GM18502 (cell line): Measurements from ENCODE around the gene SETBP1.

Experiments
- ATAC-seq: cut with Tn5 transposase; IDR thresholded peaks from one replicate; pipeline ENCODE4 v1.9.1; 2021; ENCODE audit warnings: mild to moderate bottlenecking; ENCODE audit not compliant: unreplicated experiment, poor library complexity

Gene SETBP1

DNA sequence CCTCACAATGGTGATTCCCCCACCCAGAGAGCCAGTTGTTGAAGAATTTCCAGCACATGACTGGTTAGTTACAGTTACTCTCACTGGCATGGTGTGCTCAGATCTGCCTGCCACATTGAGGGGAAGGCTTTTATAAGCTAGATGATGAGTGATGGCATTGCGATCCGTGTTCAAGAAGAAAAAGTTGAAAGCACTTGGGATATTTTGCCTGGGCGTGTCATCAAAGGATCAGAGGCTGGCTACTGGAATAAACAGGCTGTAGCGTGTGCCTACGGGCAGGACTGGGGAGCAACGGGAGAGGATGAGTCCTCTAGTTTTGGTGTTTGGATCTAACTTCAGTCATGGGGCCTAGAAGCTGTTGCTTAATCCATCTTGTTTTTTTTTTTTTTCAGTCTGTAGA, 175.0 kb downstream of the SETBP1 start:
- no peak for ATAC-seq

GRCh38 chr18:44856157-44856556, 175.5 kb downstream of the SETBP1 start:
- ATAC-seq = no peak

DNA sequence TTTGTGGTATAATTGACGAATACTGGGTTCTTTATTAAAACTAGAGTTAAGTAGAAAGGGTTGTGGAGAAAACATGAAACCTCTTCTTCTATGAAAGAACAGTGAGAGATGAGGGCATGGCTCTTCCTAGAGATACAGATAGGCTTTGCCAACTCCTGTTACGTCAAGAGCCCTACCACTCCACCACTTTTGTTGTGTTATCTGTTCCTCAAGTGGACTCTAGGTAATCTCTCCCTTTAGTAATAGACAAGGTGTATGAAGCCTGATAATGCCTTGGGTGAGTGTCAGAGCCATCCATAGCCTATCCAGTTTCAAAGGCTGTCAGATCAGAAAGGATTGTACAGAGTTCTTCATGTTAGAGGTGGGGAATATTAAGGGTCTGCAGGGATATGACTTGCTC, 176.4 kb downstream of the SETBP1 start:
- no peak for ATAC-seq

GRCh38 chr18:44857744-44858491, 177.2 kb downstream of the SETBP1 start:
- no peak for ATAC-seq

GRCh38 chr18:44859263-44859662, 178.6 kb downstream of the SETBP1 start:
- ATAC-seq = no peak

DNA sequence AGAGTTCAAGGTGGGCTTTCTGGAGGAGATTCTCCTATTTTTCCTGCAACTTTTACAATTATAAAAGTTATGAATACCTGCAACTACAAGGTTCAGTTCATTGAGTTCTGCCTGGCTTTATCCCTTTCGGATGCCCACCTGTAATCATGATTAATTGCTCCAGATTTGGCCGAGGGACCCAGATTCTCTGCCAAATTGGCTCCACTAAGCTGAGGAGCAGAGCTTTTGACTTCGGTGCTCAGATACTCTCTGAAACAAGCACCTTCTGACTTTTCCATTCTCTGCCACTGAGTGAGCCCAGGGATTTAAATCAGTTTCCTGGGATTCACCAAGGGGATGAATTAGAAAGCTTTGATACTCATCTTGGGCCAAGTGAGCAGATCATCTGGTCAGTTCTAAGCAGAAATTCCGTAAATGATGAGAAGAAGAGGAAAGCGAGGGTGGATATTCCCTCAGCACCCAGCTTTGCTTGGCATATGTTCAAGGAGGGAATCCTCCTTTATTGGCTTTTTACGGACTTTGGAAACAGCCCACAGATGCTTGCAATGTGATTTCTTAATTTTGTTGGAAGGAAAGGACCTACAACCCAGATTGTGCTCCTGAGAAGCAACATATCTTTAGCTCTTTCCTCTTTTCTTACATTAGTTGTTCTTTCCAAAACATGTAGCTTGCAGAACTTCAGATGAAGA, 179.2 kb downstream of the SETBP1 start:
- ATAC-seq = no peak

DNA sequence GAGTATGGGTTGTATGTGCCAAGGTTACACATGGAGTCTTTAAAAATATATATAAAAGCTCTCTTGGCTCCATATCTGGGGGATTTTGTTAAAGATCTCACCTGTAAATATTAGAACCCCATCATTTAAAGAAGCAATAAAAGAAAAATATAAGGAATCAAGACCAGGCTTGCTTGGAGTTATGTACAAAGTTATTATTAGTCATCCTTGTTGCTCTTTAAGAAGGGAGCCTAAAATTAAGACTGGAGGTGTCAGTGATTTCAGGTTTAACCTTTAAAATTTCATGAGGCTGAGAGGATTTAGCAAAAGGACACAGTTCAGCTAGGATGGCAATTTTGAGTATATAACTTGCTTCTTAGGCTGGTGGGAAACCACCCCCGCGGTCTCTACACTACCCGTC, 181.4 kb downstream of the SETBP1 start:
- no peak for ATAC-seq

DNA sequence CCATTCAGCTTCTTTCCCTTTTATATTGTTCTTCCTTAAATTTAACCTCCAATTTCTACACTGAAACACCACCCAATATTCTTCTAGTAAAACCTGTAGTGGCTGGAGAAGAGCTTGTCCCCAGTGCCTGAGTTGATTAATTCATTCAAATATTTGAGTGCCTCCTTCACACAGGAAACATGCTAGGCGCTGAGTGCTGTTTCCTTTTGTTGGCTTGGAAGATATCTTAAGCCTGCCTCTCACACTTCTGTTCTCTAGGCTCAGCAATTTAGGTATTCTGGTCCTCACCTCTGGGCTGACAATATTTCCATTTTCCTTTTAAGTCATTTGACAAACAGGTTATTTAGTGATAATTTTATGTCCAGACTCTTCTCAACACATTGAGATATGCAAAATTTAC, 185.4 kb downstream of the SETBP1 start:
- ATAC-seq = no peak

DNA sequence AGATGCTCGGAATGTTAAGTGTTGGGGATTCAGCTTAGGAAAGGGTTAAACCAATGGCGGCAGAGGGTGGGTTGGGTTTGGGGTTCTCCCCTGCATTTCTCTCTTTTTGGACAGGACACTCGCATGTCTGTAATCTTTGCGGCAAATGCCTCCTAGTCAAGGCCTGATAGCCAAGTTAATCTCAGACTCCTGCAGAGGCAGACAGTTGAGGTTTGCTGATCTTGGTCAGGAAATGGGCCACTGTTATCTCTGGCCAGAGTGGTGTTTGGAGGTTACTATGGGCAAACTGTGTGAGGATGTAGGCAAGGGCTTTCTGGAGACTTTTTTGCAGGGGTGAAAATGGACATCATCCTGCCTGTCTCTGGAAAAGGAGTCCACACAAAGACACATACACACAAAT, 188.8 kb downstream of the SETBP1 start:
- ATAC-seq = no peak

GRCh38 chr18:44870631-44871502, 190.2 kb downstream of the SETBP1 start:
- ATAC-seq = no peak

DNA sequence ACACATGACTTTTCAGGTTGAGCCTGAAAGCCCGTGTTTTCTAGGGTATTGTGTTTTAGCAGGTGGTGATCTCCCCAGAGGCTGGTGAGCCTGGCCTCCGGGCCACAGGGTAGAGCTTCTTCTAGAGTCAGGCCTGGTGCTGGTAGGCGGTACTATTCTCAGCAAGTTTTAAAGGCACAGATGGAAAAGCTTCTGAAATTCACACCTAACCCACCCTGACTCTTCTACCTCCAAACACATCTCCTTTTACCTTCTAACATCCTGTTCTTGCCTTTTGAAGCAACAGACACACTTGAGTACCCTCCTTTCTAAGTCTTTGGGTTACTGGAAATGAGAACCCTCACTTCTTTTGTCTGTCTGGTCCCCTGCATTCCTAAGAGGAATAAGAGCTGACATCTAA, 191.1 kb downstream of the SETBP1 start:
- no peak for ATAC-seq

GRCh38 chr18:44876024-44876423, 195.3 kb downstream of the SETBP1 start:
- no peak for ATAC-seq

DNA sequence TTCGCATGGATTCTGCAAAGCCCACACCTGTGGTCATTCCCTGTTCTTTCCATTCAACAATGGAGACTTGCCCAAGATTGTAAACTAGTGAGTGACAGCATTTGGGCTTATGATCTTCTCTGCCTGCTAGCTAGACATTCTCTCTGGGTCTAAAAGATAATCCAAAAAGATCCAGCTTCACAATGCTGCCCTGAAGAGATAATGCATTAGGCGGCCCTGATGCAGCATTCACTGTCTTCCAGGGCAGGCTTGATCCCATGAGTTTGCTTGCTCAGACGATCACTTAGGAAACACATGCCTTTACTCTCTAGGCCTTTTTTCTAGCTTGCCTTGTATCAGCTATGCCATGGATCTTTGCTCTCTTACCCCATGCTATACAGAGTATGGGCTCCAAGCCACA, 196.1 kb downstream of the SETBP1 start:
- no peak for ATAC-seq

DNA sequence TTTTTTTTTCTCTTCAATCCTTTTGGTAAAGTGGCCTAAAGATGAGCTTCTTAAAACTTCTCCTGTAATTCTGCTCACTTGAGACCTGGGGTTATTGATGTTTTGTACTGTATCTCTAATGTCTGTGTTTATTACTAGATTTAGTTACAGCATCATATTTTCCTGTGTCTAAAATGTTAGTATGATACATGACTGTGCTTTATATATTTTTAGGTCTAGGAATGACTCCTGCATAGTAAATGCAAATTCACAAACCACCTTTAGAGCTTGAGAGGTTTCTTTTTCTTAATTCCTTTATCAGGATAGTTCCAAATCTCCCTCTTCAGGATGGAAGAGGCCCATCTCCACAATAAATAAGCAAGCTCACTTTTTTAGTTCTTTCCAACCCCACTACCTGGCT, 197.6 kb downstream of the SETBP1 start:
- ATAC-seq = no peak

- no peak for ATAC-seq
These were observed 199.5 kb downstream of the SETBP1 start for GRCh38 chr18:44880170-44880569.

- ATAC-seq = no peak
These were observed 200.9 kb downstream of the SETBP1 start for GRCh38 chr18:44881461-44882162.

GRCh38 chr18:44882163-44882868, 201.6 kb downstream of the SETBP1 start:
- no peak for ATAC-seq

- no peak for ATAC-seq
These were observed 203.0 kb downstream of the SETBP1 start for GRCh38 chr18:44883671-44884070.

DNA sequence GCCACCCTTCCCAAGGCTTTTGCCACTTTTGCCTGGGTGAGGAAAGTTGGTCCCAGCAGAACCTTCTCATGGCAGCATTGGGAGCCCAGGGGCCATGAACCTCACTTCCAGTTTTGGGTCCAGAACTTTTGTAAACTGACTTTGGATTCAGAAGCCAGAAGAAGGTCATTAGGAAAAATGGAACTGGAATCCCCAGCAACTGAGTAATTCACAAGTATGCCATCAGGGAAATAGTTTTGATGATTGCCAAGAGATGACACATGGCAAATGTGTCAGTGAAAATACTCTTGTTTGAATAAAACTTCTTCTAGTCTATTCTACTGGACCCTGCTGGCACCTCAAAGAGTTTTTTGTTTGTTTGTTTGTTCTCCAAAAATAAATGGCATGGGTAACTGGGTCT, 203.7 kb downstream of the SETBP1 start:
- ATAC-seq = no peak

DNA sequence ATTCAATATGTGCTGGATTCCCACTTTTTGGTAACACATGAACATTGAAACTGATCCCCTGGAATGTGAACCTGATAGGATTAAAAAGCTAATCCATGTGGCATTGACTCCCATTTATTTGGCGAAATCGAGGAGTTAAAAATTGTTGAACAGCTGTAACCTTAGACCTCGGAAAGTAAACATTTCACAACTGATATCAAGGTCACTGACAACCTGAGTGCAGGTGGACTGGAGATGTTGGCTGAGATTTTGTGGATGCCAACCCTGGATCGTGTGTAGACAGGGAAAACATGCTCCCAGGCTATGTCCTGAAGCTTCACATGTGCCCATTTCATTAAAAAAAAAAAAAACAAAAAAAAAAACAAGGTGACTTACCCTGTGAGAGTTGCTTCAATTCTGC, 204.8 kb downstream of the SETBP1 start:
- ATAC-seq = no peak
